HG03439 (cell line): ENCODE measurements around the gene MED15.
A peak's percentile ranks its signal among the peaks of the same experiment; 100 is the strongest.
"Not testable (repeated sequence)": the region's sequence is repeated elsewhere in the genome, so short reads cannot be mapped to it uniquely, and the experiment has no call there.

Experiments
- ATAC-seq: cut with Tn5 transposase; IDR thresholded peaks from one replicate; pipeline ENCODE4 v1.9.1; 2021; ENCODE audit warnings: mild to moderate bottlenecking, moderate library complexity; ENCODE audit not compliant: unreplicated experiment

MED15 gene, protein sequence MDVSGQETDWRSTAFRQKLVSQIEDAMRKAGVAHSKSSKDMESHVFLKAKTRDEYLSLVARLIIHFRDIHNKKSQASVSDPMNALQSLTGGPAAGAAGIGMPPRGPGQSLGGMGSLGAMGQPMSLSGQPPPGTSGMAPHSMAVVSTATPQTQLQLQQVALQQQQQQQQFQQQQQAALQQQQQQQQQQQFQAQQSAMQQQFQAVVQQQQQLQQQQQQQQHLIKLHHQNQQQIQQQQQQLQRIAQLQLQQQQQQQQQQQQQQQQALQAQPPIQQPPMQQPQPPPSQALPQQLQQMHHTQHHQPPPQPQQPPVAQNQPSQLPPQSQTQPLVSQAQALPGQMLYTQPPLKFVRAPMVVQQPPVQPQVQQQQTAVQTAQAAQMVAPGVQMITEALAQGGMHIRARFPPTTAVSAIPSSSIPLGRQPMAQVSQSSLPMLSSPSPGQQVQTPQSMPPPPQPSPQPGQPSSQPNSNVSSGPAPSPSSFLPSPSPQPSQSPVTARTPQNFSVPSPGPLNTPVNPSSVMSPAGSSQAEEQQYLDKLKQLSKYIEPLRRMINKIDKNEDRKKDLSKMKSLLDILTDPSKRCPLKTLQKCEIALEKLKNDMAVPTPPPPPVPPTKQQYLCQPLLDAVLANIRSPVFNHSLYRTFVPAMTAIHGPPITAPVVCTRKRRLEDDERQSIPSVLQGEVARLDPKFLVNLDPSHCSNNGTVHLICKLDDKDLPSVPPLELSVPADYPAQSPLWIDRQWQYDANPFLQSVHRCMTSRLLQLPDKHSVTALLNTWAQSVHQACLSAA

DNA sequence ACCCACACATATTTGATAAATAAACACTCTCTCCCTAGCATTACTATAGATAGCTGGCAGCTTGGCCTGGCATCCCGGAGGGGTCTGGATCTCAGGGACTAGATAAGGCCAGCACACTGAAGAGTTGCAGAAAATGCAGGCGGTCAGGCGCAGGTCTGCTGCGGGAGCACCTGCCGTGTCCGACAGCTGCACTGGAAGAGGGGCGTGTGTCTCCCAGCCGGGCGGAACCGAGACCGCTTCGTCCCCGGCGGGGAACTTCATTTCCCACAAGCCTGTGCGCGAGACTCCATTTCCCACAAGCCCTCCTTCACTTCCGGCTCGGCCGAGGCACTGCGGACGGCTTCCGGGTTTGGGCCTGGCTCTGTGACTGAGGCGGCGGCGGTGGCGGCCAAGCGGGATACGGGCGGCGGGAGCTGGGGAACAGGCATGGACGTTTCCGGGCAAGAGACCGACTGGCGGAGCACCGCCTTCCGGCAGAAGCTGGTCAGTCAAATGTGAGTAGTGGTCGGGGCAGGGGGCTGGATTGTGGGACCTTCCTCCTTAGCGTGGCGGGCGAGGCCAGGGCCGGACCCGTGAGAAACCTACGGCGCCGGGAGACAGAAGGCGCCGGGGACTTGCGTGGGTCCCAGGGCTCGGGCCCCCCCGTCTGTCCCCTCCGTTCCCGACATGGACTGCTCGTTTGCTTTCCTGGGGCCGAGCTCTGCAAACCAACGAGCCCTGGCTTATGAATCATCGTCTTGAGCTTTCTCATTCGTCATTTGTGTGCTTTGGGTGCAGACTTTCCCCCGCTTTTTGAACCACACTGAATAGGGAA lies at the start of gene MED15:
MED15 (plus strand) TSS at position 358 of the 814 bp plus-strand sequence; CDS start at position 427, 69 bp downstream.
- peak; percentile 85 for ATAC-seq

DNA sequence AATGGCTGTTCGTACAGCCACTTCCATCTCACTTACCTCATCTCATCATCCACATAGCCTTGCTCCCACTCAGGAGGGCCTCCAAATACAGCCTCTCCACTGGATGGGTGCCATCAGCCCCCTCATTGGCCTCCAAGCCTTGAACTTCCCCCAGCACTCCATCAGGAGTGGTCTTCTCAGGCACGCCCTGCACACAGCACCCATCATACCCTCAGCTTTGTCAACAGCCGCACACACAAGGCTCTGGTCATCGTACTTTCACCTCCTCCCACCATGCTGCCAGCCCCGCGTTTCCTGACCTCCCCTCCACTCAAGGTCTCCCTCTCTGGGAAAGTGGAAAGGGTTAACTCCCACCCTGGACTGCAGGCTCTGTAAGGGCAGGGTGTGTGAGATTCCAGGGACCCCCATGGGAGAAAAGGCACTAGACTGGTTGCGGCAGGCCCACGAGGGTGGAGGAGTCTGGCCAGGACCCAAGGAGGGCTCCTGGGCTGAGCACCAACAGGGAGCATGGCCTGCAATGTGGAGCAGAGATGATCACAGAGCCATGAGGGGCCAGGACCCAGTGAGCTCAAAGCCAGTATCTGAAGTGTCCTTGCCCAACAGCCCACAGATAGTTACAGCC lies 48.8 kb upstream of the MED15 start:
- no peak for ATAC-seq

DNA sequence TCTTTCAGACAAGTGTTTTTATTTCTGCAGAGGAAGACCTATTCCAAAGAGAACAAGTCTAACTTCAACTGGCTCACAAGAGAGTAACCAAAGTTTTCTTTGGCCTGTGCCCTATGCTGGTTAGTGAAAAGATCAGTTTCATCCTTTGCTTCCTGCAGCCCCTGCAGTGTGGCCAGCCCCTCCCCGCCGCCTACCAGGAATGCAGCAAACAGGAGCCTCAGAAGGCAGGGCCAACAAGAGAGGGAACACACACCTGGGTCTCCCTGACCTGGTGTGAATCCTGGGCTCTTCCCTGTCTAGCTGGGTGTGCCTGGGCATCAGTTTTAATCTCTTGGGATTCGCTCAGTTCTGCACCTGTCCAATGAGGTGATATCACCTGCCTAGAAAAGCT lies 48.3 kb upstream of the MED15 start:
- ATAC-seq, result no peak

DNA sequence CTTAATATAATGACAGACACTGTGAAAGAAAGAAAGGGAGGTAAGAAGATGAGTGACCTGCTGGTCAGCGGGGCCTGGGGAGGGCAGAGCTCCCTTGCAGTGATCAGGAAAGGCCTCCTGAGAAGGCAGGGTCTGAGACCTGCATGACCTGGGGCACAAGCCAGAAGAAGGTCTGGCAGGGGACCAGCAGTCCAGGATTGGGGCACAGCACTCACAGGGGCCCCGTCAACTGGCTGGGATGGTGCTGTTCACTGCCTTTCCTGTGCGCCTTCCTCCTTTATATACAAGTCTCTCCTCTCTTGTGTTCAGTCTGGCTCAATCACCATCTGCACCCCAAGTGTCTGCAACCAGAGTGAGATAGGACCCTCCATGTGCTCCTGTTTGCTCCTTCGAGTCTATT lies 47.5 kb upstream of the MED15 start:
- no peak for ATAC-seq

DNA sequence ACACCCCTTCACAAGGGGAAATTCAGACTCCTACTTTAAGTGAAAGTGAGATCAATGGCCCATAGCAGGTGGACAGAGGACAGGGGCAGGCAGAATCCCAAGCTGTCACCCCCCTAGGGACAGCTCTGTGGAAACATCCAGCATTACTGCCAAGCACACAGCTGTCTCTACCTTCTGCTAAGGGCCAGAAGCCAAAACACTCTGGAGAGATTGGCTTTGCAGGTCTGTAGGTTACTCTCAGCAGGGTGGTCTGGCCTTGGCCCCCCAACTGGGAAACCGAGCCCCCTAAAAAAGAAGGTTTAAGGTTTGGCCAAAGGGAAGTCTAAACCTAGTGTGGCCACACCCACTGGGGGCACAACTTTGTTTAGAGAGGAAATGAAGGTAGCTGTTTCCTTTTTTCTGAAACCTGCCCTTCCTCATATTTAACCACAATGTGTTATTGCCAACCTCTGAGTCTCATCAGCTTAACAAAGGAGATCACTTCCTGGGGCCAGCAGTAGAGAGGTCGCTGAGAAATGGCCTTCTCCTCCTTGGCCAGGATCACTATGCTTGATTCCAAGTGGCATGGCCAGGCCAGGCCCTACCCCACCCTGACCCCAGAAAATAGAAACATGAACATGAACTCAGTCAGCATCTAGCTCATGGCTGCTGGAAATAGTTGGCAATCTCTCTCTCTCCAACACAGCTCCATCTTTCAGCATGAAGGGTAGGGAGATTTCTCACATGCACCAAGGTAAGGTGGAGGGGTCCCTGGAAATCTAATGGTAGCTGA lies 43.9 kb upstream of the MED15 start:
- no peak for ATAC-seq

DNA sequence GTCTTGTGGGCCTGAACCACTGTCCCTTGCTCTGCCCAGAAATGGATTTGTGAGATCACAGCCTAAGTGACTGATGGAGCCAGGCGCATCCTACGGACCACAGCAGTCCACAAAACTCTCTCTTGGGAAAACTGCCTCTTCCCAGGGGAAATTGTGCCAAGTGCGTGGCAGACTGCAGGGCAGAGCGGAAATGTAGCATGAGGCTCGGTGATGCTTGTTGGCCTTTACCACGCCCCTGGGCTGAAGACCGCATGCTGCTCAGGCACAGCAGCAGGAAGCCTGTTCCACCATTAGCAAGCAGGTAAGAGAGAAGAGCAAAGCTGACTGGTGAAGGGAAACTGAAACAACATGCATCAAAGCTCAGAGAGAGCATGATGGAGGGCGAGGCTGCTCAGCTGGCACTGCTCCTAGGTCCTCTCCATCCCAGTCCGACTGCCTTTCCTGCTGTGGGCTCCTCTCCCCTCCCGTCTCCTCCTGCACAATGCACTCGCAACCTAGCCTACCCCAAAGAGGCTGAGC lies 43.3 kb upstream of the MED15 start:
- ATAC-seq, result no peak

DNA sequence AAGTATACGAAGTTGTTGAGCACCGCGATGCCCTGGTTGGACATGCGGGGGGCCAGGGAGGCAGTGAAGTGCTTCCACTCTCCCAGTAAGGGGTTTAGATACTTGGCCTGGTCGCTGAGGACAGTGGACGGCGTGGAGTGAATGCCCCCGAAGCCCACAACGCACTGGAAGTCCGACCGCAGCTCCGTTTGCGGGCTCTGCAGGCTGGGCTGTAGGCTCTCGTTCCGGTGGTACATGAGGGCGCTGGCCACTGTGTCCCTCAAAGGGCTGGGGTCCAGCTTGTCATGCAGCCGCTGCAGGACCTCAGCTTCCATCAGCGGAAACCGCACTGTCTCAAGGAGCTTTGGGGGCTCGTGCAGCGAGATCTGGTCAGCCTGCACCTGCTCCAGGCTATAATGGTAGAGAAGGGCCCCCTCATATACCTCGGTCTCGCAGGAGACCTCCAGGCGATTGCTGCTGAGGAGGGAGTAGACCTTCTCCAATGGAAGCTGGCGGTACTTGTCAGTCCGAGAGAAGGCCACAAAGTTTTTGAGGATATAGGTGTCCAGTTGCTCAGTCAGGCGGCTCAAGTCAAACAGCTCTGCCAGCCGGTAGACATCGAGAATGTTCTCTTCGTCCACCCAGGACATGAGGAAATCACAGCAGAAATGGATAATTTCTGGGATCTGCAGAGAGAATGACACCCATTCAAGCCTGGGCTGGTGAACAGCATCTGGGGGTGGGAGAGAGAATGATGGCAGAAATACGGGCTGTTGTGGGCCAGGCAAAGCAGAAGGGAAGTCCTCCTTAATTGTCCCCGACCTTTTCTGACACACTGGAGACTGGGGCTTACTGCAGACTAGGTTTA lies 42.3 kb upstream of the MED15 start:
- no peak for ATAC-seq

DNA sequence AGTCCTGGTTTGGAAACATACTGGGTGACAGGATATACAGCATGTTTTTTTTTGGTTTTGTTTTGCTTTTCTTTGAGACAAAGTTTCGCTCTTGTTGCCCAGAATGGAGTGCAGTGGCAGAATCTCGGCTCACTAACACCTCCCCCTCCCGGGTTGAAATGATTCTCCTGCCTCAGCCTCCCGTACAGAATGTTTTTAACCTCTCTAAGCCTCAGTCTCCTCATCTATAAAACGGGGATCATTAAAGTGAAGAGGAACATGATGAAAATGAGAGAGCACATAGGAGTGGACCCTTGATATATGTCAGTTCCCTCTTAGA lies 41.7 kb upstream of the MED15 start:
- ATAC-seq, result no peak

DNA sequence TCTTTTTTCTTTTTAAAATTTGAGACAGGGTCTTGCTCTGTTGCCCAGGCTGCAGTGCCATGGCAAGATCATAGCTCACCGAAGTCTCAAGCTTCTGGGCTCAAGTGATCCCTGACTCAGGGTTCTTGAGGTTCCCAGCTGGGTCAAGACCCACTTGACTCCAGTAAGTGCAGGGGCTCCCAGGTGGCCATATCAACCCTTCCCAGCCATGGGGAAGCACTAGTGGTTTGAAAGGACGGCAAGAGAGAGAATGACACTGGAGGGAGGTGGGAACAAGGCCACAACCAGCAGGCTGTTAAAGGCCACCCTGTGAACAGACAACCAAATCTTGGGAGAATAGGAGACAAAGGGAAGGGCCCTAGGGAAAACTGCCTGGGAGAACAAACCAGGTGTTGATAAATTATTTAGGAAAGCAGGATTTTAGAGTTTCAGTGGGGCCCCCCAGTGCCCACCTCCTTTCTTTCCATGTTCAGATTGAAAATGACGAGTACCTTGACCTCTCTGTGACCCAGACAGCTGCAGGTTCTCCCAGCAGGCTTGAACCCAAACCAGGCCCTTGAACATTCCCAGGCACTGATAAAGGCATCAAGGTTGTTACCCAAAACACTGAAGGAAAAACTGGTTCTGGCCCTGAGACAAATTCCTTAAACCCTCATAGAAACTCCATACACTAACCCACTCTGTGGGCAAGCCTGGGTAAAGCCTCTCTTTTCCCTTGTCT lies 40.6 kb upstream of the MED15 start:
- ATAC-seq, result no peak

DNA sequence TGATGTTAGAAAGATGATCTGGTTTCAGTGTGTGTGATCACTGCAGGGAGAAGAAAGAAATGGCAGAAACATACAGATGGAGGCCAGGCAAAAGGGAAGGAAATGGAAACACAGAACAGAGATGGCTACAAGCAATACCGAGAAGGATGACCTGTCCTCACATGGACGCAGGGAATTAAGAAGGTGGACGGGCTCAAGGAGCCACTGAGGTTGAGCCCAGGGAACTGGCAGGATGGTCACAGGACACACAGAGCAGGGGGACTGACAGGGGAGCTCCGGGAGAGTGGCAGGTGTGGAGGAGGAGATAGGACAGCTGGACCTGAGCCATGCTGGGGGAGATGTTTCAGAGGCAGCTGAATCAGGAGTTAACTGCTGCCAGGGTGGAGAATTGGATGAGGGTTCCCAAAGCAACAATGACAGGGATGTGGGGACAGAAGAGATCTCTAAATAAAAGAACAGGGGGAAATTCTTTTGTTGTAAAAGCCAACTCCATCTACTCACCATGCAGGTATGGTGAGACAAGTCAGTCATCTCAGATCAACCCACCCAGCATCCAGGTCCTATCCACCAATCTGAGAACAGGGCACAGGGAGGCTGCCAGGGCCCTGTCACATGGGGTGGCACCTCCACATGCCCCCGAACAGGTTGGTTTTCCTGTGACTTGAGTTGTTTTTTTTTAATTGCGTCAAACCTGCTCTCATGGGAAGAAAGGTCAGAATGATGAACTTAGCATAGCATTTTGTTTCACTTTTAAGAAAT lies 38.1 kb upstream of the MED15 start:
- ATAC-seq, result no peak

DNA sequence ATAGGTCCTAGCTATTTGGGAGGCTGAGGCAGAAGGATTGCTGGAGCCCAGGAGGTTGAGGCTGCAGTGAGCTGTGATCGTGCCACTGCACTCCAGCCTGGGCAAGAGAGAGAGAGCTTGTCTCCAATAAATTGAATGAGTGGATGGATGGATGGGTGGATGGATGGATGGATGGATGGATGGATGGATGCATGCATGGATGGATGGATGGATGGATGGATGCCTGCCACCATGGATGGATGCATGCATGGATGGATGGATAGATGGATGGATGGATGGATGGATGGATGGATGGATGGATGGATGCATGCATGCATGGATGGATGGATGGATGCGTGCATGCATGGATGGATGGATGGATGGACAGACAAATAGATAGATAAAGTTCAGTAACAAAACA lies 36.9 kb upstream of the MED15 start:
- ATAC-seq, result not testable (repeated sequence)

DNA sequence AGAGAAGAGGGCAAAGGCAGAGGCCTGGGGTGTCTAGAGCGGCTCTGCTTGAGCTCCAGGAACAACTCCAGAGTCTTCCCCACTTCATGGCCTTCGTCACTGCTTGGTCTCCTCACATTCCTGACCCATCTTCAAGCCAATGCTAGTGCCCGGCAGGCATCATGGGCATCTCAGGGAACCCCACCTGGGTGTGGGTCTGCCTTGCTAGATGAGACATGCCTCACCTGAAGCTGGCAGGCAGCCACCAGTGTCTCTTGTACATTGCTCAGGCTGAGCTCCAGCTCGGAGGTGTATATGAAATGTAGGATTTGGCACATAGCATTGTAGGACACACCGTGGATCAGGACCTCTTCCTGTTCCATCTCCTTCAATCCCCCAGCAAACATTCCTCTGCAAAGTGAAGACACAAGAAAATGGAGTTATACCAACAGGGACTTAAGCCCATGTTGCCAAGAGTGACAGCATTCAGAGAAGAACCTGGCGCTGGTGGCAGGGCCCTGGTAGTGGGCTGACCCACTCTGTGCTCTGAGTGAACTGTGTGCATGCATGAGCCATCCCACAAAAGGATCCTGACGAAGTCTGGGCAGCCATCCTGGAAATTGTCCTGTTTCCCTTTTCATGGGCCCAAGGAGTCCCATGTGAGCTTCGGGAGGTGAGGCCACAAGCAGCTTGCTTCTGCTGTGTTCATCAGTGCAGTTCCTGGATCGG lies 36.1 kb upstream of the MED15 start:
- no peak for ATAC-seq

DNA sequence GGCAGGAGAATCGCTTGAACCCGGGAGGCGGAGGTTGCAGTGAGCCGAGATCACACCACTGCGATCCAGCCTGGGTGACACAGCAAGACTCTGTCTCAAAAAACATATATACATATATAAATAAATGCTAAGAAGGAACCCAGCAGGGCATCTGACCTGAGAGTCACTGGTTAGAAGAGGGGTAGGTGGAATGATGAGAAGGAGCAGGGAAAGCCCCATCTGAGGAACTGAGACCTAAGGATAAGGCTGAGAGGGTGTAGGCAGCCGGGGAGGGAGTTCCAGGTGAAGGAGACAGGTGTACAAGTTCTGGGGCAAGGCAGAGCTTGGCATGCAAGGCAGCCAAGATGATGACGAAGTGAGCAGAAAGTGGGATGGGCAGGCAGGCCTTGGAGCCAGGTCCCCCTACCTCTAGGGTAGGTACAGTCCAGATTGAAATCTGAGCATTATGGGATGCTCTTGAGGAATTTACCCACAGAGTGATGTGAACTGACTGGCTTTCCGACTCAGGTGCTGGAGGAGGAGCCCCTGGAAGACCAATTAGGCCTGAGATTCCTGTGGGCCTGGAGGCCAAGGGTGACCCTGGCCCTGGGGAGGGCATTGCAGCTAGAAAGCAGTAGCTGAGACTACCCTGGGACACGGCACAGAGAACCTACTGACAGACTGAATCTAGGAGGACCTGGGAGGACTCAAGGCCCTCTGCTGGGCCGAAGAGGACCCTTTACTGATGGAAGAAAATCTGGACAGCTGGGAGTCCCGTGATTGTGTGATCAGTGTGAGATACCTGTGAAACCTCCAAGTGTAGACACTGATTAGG lies 34.6 kb upstream of the MED15 start:
- ATAC-seq, result no peak

DNA sequence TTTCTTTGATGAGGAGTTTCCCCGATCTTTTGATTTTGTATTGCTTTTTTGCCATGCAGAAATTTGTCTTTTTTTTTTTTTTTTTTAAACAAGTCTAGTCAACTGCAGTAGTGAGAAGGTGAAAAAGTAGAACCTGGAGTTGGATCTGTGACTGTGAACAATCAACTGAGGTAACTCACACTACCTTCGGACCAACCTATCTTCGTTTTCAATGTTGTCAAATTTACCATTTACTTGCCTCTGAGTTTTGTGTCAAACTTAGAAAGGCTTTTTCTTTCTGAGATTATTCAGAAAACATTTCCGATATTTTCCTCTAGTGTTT lies 32.3 kb upstream of the MED15 start:
- ATAC-seq, result no peak

DNA sequence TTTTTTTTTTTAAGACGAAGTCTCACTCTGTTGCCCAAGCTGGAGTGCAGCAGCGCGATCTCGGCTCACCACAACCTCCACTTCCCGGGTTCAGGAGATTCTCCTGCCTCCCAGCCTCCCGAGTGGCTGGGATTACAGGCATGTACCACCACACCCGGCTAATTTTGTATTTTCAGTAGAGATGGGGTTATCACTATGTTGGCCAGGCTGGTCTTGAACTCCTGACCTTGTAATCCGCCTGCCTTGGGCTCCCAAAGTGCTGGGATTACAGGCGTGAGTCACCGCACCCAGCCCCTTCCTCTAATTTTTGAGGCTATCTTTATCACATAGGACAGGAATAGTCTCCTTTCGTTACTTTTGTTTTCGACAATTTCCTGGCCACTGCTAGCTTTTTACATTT lies 31.8 kb upstream of the MED15 start:
- not testable (repeated sequence) for ATAC-seq

DNA sequence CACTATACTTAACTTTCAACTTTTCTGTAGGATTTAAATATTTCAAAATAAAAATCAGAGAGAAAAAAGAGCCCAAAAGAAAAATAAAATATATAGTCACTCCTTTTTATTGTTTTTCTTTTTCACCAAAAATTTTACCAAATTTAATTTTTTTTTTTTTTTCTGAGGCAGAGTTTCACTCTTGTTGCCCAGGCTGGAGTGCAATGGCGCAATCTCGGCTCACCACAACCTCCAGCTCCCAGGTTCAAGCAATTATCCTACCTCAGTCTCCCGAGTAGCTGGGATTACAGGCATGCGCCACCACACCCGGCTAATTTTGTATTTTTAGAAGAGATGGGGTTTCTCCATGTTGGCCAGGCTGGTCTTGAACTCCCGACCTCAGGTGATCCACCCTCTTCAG lies 29.4 kb upstream of the MED15 start:
- not testable (repeated sequence) for ATAC-seq
